Activated CD4-positive, CD25-positive, alpha-beta regulatory T cell treated with anti-CD3 and anti-CD28 coated beads, Interleukin-2, amount 50 U/mL, for 16 hours (primary cell): ENCODE results near the gene NCOR1.
"Not testable (repeated sequence)": the region's sequence is repeated elsewhere in the genome, so short reads cannot be mapped to it uniquely, and the experiment has no call there.

Source experiments
- DNase-seq: peaks from one replicate; pipeline ENCODE4 v3.0.0-alpha.2; 2020; ENCODE audit warnings: low read depth, low spot score

NCOR1 gene

DNA sequence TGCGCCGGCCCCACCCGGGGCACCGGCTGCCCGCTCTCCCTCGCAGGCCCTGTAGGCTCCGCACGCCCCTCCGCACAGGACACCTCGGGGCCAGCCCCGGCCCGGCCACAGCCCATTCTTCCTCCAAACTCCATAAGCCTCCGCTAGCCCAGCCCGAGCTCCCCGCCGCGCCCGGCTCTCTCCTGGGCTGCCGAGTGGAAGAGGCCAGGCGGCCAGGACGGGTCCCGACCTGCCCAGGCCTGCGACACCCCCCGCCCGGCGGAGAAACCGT is 397 bp downstream of the NCOR1 start:
- no peak for DNase-seq

DNA sequence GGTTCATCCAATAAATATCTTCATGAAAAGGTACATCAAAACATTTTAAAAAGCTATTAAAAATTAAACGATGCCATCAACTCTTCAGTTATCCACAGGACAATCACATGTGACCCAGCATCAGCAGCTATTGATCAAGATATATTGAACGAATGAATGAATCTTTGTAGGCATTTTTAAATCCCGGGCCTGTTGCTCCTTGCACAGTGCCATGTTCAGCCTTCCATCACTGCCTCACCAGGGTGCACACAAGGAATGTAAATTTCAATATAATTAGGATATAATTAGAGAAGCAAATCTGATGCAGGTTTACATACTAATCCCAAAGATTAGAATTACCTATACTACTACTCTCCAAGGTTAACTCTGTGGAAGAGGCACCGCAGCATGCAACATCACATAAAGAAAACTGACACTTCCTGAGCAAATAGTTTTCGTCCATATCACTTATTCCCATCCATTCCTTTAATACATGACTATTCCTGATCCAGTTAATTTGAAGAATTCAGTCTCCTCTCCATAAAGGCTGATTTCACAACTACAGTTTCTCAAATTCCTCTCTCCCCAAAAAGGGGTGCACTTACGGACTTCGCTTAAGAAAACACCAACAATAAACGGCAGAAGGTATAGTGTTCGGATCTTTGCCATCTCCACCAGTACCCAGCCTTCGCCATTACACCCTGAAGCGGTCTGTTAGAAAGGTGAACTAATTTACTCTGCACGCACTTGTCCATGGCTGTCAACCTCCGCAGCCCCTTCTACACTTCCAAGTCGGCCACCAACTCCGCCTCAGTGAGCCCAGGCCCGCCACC is 938 bp downstream of the NCOR1 start:
- DNase-seq: no peak

DNA sequence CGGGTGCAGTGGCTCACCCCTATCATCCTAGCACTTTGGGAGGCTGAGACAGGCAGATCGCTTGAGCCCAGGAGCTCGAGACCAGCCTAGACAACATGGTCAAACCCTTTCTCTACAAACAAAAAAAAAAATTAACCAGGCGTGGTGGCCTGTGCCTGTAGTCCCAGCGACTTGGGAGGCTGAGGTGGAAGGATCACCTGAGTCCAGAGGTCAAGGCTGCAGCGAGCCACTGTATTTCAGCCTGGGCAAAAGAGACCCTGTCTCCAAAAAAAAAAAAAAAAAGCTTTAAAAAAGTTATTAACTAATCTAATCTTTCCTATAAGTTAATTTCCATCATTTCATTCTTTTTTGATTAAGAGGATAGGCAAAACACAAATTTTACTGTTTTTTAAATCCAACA is 2.5 kb downstream of the NCOR1 start:
- DNase-seq: no peak

DNA sequence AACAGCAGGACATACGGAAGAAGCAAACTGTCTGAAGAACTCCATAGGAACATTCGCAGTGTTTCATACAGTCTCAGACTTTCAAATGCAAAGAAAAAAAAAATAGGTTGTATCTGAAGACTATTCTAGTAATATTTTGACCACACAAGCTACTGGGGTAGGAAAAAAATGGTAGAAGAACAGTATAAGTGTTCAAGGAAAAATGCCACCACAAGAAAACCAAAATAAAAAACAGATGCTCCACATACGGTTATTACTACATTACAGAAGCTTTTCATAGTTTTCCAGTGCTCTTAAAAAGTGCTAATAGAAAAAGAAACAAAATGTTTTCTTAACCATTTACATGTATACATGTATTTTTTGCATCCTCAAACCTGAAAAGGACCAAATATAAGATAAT is 3.7 kb downstream of the NCOR1 start:
- DNase-seq: no peak

DNA sequence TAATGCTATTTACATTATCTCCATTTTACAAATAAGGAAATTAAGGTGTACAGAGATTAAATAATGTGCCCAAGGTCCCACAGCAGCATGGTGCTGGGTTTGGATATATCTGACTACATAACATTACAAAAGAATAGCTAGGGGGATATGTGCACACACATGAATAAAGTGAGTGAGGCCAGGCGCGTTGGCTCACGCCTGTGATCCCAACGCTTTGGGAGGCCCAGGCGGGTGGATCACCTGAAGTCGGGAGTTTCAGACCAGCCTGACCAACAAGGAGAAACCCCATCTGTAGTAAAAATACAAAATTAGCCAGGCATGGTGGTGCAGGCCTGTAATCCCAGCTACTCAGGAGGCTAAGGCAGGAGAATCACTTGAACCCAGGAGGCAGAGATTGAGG is 10.6 kb downstream of the NCOR1 start:
- DNase-seq: not testable (repeated sequence)

DNA sequence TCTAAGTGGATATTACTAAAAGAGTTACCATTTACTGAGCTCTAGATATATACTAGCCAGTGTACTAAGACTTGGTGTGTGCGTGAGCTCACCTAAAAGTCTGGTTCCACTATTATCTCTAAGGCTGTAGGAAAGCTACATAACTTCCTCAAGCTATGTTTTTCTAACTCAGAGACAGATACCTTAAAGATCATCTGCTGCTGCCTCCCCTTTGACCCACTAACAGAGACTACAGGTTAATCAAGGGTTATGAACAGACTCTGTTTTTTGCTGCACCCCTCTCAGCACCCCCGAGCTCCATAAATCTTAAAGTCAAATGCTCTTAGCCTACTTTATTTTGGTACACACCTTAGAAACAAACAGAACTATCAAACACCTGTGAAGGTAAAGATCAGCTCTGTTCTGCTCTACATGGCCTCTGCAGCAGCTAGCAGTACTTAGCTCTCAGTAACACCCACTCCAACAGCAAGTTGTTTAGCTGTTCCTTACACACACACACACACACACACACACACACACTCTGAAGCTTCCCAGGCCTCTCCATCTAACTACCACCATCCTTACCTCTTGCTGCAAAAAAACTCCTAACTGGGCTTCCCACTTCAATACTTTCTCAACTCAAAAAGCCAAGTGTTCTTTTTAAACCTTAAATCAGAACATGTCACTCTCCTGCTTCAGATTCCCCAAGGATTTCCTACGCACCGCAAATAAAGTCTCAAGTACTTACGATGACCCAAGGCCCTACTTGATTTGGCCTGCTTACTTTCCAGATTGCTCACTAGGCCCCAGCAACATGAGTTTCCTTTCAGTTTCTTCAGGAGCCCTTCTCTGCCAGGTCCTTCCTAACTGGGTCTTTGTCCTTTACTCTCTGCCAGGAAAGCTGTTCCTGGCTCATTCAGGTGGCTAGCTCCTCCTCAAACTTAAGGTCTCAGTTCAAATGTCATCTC is 12.5 kb downstream of the NCOR1 start:
- not testable (repeated sequence) for DNase-seq

DNA sequence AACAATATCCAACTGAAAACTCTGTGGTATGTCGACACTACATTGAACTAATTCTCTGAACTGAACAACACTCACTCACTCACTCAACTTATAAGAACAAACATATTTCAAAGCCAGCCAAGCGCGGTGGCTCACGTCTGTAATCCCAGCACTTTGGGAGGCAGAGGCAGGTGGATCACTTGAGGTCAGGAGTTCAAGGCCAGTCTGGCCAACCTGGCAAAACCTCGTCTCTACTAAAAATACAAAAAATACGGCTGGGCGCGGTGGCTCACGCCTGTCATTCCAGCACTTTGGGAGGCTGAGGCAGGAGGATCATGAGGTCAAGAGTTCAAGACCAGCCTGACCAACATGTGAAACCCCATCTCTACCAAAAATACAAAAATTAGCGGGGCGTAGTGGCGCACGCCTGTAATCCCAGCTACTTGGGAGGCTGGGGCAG is 13.6 kb downstream of the NCOR1 start:
- not testable (repeated sequence) for DNase-seq

DNA sequence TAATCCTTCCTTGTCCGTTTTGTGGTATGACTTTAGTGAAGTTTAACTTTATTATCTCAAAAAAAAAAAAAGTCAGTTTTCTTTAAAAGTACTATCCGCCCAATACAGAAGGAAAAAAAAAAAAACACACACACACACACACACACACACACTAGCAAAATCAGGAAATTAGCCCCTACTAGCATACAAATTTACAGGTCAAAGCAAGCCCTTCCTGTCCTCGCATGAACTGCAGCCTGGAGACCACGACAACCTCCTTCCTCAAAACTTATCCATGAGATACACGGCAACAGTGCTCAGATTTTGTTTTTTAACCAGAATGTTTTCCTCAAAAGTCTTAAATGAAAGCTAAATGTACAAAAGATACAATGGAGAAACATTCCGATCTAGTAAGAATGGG is 16.2 kb downstream of the NCOR1 start:
- DNase-seq: no peak

DNA sequence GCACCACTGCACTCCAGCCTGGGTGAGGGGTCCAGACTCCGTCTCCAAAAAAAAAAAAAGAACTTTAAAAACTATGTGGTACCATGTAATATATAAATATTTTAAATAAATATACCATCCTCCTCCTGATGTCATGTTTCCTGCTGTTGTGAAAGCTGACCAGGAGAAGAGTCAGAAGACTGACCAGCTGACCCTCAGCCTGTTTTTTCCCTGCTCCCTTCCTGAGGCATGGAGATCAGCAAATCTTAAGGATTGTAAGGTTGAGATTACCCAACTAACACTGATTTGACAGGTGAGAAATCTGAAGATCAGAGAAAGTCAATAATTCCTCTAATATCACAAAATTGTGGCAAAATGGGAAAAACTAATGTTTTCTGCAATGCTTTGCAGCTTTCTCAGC is 18.1 kb downstream of the NCOR1 start:
- DNase-seq: no peak

DNA sequence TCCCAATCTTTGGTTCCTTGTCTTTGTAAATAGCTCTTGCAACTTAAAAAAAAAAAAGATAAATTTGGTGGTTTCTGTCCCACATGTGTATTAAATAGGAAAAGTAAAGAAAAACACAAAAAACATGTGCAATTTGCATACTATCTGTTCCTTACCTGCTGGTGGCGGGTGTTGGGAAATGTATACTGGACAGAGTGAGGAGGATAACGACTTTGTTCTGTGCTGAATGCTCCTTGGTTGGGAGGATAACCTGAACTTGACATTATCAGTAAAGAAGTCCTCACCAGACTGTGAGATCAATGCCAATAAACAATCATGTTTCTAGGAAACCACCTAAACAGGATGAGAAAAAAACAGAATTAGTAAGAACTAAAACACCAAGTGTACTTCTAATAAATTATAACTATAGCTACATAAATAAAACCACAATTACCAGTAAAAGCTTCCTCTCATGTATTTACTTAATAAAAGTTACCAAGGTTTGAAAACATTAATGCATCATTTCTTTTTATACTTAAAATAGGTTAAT is 21.0 kb downstream of the NCOR1 start:
- DNase-seq: not testable (repeated sequence)

DNA sequence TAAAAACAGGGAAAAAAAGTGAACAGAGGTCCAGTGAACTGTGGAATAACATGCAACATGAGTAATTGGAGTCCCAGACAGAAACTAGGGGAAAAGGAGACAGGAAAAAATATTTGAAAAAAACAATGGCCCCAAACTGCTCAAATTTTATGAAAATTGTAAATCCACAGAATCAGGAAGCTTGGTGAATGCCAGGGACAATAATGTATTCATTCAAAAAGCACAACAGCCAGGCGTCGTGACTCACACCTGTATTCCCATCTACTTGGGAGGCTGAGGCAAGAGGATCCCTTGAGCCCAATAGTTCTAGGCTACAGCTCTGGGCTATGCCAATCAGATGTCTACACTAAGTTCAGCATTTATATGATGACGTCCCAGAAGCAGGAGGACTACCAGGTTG is 23.7 kb downstream of the NCOR1 start:
- DNase-seq: no peak

DNA sequence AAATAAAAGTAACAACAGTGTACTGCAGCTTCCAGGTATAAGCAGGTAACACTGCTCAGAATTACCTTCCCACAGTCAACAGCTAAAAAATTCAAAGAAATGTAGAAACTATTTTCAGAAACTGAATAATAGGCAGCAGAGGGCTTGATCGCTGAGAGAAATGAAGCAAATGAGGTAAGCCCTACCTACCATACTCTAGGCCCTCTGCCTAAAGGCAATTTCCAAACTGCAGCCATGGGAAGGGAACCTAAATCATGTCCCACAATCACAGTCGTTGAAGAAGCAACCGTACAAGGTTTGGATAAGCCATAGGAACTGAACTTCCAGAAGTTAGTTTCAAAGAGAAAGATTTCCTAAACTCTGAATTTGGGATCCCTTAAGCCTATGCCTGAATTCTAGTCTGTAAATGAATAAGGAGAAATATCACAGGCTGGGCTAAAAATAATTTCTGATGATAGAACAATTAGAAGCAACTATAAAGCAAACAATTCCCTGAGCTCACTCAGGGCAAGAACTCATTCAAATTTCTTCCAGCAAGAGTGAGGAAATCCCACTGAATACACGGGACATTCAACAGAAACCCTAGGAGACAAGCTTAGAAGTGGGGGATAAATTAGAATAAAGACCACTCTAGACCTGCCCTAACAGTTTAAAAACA is 24.5 kb downstream of the NCOR1 start:
- DNase-seq: no peak

DNA sequence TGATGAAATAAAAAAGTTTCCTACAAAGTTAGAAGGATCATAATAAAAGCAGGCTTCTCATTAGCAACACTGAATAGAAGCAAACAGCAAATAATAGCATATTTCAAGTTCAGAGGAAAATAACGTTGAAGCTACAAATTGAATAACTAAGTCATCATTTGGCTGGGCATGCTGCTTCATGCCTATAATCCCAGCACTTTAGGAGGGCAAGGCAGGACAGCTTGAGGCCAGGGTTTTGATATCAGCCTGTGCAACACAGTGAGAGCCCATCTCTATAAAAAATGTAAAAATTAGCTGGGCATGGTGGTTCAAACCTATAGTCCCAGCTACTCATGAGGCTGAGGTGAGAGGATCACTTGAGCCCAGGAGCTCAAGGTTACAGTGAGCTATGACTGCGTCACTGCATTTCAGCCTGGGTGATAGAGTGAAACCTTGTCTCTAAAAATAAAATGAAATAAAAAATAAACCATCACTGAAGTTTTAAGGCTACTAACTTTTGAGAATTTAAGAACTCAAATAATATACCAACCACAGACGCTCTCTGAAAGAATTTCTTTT is 25.5 kb downstream of the NCOR1 start:
- DNase-seq: no peak

DNA sequence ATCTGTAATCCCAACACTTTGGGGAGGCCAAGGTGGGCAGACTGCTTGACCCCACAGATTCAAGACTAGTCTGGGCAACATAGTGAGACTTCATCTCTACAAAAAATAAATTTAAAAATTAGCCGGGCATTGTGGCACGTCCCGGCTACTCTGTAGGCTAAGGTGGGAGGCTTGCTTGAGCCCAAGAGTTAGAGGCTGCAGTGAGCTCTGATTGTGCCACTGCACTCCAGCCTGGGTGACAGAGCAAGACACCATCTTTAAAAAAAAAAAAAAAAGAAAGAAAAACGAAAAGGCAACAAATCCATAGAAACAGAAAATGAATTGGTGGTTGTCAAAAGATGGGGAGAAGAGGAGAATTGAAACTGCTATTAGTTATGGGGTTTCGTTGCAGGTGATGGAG is 27.7 kb downstream of the NCOR1 start:
- no peak for DNase-seq

DNA sequence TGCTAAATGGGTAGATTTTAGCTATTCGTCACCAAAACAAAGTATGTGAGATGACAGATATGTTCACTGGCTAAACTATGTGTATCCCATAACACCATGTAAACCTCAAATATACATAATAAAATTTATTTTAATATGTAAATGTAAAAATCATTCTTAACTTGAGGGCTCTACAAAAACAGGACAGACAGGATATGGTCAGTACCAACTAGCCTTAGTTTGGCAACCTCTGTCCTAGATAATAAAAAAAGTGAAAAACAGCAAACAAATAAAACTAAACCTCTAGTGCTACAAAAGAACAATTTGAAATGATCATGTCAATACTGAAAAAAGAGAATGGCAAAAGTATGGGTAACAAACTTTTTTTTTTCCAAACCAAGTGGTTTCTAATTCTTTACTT is 33.8 kb downstream of the NCOR1 start:
- no peak for DNase-seq

DNA sequence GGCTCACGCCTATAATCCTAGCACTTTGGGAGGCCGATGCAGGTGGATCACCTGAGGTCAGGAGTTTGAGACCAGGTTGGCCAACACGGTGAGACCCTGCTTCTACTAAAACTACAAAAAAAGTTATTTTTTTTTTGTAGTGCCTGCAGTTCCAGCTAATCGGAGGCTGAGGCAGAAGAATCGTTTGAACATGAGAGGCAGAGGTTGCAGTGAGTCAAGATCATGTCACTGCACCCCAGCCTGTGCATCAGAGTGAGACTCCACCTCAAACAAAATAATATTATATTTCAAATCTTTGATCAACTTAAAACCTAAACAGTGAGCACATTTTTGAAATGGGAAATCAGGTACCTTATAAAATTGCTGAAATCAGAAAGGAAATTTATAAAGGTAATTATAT is 36.5 kb downstream of the NCOR1 start:
- DNase-seq: no peak

DNA sequence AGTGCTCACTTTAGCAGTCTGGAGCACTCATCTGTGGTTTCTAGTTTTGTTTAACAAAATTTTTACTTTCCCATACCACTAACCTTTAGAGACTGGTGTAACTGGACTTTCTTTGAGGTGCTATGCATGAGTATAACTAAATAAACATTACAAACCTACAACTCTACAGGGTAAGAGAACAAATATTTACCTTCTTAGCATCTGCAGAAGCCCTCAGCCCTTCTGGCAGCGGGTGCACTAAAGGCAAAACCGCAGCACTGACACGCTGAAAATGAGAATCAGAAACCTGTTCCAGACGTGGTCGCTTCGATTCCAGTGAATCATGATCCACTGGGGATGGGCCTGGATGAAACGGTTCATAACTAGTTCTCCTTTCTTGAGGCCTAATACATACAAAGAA is 43.7 kb downstream of the NCOR1 start:
- DNase-seq: no peak

DNA sequence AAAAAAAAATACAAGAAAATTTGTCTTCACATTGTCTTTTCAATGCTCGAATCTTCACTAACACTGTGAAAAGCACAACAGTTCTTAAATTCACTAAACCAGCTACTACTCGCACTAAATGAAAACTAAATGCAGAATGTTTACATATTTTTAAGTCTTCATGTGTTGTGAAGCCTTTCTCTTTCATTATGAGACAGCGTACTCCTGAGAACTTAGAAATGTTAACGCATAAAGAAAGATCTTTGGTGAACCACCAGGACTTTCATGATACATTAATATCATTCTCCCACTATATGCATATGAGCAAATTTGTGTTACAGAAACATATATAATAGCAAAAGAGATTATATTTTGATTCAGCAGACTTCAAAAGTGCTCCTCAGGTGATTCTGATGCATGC is 48.6 kb downstream of the NCOR1 start:
- DNase-seq: not testable (repeated sequence)

DNA sequence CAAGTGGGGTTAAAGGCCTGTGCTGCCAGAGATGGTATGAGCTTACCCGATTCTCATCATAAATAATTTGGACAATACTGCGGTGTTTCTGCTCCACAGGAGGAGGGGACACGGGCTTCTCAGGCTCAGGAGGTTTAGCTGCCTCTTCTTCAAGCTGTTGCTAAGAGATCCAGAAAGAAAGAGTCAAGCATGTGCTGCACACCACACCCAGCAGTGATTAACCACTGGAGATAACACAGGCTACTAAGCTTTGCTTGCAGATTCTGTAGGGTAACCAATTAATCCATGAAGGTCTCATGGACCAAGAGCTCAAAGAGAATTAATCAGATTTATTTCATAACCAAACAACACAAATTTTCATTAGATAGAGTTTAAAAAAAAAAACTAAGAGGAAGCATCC is 56.6 kb downstream of the NCOR1 start:
- no peak for DNase-seq

DNA sequence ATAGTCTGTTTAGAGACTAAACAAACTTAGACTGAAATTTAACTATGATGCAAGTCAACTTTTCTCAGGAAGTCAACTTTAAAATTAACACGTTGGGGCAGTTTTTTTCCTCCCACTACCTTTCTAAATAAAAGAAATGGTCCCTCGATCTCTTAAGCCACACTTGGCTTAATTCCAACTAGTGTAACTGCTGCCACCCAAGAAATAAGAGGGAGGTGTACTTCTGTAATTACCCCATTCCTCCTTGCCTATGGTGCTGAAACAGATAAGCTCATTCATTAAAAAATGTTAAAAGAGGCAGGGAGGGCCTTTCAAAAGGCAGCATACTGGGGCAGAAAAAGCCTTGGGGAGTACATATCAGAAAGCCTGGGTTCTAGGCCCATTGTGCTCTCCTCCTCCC is 59.8 kb downstream of the NCOR1 start:
- no peak for DNase-seq

DNA sequence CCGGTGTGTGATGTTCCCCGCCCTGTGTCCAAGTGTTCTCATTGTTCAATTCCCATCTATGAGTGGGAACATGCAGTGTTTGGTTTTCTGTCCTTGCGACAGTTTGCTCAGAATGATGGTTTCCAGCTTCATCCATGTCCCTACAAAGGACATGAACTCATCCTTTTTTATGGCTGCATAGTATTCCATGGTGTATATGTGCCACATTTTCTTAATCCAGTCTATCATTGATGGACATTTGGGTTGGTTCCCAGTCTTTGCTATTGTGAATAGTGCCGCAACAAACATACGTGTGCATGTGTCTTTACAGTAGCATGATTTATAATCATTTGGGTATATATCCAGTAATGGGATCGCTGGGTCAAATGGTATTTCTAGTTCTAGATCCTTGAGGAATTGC is 63.0 kb downstream of the NCOR1 start:
- not testable (repeated sequence) for DNase-seq
